Left renal pelvis (tissue), 4 donors: ENCODE measurements around the gene NEK7. TPM values are rescaled to one million over a fixed set of nuclear protein-coding genes. Genes with fewer than 3 reads are reported as not detected.

Experiments used
- DNase-seq, 4 donors: peaks; one replicate each; pipeline ENCODE4 v3.0.0-alpha.2; 2013; ENCODE audit warnings: low read depth in 4 of 4, low spot score in 3 of 4
- polyA plus RNA-seq, 4 donors: library from polyadenylated mRNA; unstranded; fragments of 120-200 nt; gene quantifications; one replicate each; pipeline ENCODE4 v1.2.1, GENCODE V29; 2013; ENCODE audit not compliant: insufficient read length in 4 of 4

NEK7 gene
- polyA plus RNA-seq, 4 donors, result 46.0 to 69.8 (median 55.9) TPM

DNA sequence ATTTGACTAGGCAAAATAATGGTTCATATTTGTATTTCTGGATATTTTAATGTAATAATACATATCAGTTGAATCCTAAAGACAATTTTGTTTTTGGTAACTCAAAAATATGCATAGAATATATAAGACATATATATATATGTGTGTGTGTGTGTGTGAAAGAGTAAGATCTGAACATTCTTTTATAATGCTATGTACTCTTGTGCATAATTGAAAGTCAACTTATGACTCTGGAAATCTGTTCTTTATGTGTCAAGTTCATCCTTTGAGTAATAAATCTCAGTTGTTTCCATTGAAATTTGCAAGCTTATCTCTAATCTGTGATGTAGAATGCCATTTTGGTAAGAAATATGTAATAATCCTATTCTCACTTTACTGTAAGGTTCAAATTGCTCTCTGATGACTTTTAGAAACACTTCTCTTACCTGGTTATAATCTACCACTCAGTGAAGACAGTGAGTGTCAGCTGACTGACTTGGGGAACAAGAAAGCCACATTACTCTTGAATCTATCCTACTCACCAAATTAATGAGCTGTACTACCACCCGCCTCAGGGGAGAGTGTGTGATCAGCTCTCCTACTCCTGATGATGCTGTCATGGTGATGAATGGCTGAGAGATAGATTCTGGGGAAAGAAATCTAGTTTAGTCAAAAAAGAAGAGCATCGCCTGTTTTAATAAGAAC is 15.0 kb upstream of the NEK7 start:
- DNase-seq, result no peak

GRCh38 chr1:198143797-198144196 is 13.0 kb upstream of the NEK7 start:
- DNase-seq, result no peak

GRCh38 chr1:198147216-198147615 is 9.6 kb upstream of the NEK7 start:
- no peak for DNase-seq

DNA sequence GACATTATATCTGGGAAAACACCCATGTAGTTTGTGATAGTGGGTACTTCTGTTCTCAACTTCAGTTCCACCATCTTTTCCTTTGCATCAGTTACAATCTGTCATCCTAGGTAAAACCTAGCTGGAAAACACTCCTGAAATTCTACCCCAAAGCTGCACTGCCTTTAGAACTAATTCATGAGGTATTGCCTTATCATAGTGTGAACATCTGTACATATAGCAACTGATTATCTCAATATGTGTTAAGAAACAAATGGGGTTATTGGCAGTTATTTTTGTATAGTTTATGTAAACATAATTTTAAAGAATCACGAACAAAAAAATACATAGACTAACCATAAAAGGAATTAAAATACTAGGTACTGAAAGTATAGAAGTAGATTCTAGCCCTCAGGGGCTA is 6.4 kb upstream of the NEK7 start:
- DNase-seq, result no peak

GRCh38 chr1:198151688-198152087 is 5.1 kb upstream of the NEK7 start:
- no peak for DNase-seq

DNA sequence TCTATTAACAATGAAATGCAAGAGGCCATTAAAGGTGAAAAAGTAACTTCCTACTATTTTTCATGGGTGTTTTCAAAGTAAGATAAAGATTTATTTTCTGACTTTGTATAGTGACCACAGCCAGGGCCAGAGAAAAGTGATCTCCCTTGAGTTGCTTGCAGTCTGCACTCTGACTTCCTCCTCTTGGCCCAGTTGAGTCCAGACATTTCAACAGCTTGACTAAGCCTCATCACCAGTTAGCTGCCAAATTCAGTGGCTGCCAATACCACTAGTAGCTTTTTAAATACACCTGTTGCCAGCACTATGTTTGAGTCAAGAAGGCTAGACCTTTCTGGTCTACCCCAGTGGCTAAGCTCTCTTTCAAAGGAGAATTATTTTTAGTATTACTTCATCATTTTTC is 3.7 kb upstream of the NEK7 start:
- DNase-seq, result no peak

DNA sequence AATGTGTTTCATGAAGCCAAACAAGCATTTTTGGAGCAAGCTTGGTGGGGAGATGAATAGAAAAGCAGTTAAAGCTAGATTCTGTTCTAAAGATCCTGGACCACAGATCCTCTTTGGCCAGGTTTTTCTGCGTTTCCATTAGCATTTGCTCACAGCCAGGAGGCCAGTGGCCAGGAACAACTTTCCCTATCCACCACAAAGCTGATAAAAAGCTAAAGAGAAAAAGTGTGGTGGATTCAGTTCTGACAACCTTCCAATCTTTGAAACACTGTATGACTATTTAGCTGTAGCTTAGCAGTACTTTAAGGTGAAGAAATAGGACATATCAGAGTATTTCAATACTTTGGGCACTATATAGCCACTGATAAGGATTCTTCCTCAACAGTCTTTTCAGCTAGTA is 3.0 kb upstream of the NEK7 start:
- DNase-seq, result no peak

GRCh38 chr1:198155253-198155652 is 1.5 kb upstream of the NEK7 start:
- no peak for DNase-seq

DNA sequence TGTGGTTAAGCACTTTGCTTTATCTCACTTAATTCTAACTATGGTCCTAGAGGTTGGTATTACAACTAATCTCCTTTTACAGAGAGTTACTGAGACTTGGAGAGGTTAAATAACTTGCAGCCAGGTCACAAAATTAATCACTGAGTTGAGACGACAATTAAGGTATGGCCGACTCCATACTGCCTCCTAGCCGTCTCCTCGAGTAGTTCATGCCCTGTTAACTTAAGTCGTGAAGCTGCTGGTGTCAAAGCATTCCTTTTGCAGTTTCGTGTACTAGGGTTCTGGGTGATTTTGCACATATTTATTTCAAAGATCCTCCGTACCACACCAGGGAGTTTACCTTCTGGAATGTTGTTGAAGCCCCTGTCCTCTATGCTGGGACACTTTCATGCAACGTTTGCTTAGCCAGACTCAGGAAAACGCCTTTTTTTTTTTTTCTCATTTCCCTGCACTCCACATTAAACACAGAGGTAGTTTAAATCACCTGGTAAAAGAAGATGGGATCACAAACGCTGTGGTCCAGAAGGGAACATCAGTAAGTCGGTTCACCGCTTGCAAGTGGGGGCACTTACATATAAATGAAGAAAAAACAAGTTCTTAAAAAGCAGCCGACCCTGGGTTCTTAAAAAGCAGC is 570 bp upstream of the NEK7 start:
- peak in 3 of 4 donors; percentile 67 to 82 (median 74) for DNase-seq

DNA sequence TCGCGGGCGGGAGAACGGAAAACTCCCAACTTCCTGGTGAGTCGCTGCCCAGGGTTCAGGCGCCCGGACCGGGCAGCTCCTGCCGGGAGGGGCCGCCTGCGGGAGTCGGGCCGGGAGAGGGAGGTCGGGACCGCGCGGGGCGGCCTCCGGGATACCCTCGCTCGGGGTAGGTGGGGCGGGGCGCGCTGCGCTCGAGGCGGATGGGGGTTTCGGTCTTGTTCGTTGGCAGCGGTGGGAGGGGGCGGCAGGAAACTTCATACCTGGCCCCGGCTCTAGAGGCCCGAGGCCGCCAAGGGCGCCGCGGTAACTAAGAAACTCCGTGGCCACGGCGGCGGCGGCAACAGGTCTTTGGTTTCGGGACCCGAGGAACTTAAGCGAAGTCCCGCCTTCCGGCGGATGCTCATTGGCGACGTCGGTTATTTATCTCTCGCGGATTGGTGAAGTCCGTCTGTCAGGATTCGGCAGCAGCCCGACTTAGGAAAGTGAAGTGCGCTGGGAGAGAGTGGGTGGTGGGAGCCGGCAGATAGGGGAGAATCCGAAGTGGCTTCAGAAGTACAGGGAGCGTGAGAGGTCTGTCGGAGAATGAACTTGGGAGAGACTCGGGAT is 546 bp downstream of the NEK7 start:
- DNase-seq, result peak; percentile 86 to 91 (median 88)

DNA sequence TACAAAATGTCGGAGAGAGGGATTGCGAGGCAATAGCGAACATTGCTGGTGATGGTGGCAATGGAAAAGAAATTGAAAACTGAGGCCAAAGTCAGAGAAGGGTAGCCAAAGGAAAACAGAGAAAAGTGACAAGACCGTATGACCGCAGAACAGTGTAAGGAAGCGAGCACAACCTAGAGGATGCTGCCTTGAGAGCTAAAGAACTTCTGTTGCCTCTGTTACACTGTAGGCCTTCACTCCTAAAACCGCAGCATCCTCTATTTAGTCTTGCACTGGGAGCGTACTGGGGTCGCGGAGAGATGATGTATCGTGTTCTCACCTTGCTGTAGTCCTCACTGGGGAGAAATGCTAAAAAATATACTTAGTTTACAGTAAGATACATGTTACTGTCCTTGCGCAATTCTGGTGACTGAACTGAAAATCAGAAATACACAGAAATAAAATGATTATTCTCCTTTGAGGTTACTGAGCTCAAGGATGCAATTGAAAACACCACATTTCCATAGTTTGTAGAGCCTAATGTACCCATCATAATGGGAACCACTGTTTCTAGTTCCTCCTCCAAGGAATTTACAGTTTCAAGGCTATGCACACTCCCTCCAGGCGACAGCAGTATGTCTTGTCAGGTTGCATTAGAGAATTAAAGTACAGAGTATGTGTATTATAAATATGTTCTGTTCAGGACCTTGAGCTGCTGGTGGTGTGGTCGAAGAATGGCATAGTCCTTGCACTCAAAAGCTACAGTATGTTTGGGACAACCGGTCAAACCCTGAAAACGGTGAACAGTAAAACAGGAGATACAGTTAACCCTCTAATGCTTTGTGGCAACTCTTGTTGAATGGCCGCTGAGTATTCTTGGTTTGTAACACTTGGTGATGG is 1.3 kb downstream of the NEK7 start:
- peak in 1 of 4 donors; percentile 52 for DNase-seq

DNA sequence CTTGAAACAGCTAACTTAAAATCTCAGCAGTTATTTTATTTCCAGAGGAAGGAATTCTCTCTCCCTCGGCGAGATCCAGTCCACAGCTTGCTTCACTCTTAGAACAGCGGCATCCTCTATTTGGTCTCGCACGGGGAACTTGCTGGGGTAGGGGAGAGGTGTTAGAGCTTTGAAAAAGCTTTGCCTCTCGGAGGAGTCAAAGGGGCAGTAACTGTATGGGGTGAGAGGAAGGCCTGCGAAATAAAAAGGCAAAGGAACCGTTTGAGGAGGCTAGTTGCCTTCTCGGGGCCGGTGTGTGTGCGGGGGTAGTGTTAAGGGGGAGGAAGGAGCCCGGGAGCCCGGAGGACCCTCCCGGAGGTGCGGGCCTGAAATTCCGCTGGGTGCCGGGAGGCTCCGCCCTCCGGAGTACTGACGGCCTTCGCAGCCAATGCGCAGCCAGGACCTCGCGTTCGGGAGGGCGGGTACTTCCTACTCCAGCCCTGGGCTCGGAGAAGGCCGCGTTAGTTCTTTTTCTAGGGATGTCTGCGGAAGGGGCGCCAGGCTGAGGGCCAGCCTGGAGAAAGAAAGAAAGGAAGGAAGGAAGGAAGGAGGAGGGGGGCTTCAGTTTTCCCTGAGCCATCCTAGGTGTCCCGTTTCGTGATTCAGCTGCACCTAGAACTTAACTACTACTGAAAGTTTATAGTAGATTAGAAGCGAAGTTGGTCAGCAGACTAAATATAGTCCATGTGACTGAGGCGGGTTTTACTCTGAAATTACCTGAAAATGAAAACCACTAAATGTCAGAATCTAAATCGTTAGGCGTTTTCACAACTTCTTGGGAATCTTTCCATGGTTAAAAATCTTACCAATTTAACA is 2.2 kb downstream of the NEK7 start:
- DNase-seq, result peak; percentile 84 to 90 (median 88)

GRCh38 chr1:198160222-198160621 is 3.4 kb downstream of the NEK7 start:
- DNase-seq, result no peak

DNA sequence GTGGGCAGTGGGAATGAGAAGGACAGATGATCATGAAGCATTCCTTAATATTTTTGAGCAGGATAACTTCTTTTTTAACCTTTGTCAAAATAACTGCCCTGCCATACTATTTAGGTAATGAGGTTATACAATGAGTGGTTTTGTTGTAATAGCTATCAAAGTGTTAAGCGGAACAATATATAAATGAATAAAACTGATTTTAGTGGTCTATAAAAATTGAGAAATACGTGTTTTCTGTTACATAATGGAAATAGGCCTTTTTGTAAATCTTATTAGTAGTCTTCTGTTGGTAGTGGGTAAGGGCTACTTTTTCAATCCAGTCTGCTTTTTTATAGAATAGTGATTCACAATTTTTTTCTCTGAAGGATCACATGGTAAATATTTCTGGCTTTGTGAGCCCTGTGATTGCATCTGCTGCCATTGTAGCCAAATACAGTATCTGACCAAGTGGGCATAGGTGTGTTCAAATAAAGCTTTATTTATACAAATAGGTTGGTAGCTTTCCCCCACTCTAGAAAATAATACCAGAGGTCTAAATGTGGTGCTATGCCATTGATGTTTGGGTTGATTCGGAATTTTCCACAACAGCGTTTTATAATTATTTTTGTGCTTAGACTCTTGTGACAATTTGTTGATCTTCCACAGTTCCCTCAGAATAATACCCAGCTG is 4.3 kb downstream of the NEK7 start:
- DNase-seq, result no peak

- no peak for DNase-seq
These were observed 4.9 kb downstream of the NEK7 start for GRCh38 chr1:198161718-198162090.

- DNase-seq, result no peak
These were observed 5.4 kb downstream of the NEK7 start for GRCh38 chr1:198162091-198162767.

- DNase-seq, result no peak
These were observed 9.3 kb downstream of the NEK7 start for GRCh38 chr1:198165927-198166647.

DNA sequence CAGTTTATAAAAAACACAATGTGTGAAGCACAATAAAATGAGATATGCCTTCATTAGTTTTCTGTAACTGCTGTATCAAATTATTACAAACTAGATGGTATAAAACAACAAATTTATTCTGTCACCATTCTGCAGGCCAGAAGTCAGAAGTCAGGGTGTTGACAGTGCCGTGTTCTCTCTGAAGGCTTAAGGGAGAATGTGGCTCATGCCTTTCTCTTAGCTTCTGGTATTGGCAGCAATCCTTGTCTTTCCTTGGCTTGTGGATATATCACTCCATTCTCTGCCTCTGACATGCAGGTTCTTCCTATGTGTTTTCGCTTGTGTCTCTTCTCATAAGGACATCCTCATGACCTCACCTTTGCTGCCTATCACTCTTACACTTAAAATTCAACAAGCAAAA is 10.1 kb downstream of the NEK7 start:
- DNase-seq, result no peak
